Dermis microvascular lymphatic vessel endothelial cell (primary cell): ENCODE measurements around the gene SMNDC1. TPM values are rescaled to one million over a fixed set of nuclear protein-coding genes. Genes with fewer than 3 reads are reported as not detected.
"Not testable (repeated sequence)": the region's sequence is repeated elsewhere in the genome, so short reads cannot be mapped to it uniquely, and the experiment has no call there.

Experiments
- DNase-seq, 2 donors: peaks; one replicate each; pipeline versions ENCODE4 v3.0.0 to v3.0.0-alpha.2; 2010; ENCODE audit warnings: low read depth in 2 of 2
- total RNA-seq: library from RNA; depleted of rRNA; stranded (reverse); fragments of >200 nt; gene quantifications from 2 replicates; pipeline ENCODE4 v1.2.1, GENCODE V29; 2014

The SMNDC1 gene
- total RNA-seq = 5.5 and 6.8 TPM in 2 replicates

GRCh38 chr10:110304780-110305421 is at the start of gene SMNDC1:
TSS of gene SMNDC1 (minus strand) at chr10:110304920. CDS start at chr10:110303587, 1,333 bp downstream.
- peak; percentile 98 for DNase-seq

DNA sequence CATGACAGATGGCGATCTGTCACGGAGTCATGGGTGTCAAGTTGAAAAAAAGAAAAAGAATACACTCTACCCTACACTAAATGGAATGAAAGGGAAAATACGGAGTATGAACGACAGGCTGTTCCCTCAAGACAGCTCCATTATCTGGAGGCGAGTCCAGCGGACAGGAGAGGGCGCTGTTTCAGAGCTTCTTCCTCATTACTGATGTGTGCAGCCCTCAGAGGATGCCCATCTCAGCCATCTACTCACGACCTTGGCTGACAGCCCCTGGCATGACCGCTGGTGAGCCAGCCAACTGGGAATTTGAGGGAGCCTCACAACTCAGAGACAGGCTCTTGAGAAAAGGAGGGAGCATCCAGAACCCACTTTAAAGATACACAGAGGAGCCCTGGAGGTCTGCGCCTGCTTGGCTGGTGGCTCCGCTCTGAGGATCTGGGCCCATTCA is 49.6 kb upstream of the SMNDC1 start:
- DNase-seq = peak; percentile 63 to 87

GRCh38 chr10:110353244-110354119 is 48.8 kb upstream of the SMNDC1 start:
- DNase-seq = peak in 1 of 2 donors; percentile 77

DNA sequence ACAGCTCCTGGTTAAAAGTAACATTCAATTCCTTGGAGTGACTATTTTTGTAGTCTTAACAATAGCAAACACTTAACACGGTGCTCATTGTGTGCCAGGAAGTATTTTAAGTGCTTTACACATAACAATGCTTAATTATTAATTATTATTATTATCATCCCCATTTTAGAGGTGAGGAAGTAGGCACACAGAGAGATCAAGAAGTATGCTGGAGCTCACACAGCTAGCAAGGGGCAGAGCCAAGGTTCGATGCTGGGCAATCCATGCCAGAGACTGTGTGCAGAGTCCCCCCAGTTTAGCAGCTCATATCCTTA is 48.2 kb upstream of the SMNDC1 start:
- DNase-seq = no peak

DNA sequence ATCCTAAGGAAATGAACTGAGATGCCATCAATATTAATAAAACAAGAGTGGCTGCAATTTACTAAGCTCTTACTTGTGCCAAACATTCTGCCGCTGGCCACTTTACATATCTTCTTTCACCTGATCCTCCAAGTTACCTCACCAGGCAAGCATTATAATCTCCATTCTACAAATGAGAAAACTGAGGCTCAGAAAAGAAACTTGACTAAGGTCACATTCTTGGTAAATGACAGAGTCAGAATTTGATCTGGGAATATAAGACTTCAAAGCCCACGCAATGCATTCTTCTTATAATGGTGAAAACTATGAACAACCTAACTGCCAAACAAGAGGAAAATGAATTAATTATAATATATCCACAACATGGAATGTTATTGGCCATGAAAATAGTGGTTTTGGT is 46.1 kb upstream of the SMNDC1 start:
- DNase-seq = no peak

DNA sequence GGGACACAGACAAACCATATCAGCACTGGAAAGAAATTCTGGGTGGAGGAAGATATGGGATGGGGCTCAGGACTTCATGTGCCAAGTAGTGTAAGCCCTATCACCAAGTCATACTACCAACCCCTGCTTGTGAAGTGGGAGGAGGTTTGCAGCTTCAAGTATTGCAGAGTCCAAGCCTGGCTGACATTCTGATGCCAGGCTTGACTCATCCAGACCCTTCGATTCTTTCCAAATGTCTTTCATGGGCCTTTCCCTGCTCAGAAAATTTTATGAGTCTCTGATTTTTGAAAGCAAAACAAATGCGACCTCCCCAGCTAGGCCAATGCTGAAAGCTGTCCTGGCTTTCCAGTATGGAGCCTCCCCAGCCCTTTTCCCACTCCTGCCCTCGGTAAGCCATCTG is 45.1 kb upstream of the SMNDC1 start:
- no peak for DNase-seq

GRCh38 chr10:110349386-110349785 is 44.7 kb upstream of the SMNDC1 start:
- DNase-seq = no peak

GRCh38 chr10:110348336-110348735 is 43.6 kb upstream of the SMNDC1 start:
- no peak for DNase-seq

GRCh38 chr10:110346914-110347313 is 42.2 kb upstream of the SMNDC1 start:
- no peak for DNase-seq

- no peak for DNase-seq
These were observed 40.6 kb upstream of the SMNDC1 start for GRCh38 chr10:110345286-110345685.

- no peak for DNase-seq
These were observed 39.9 kb upstream of the SMNDC1 start for GRCh38 chr10:110344622-110345021.

- no peak for DNase-seq
These were observed 39.2 kb upstream of the SMNDC1 start for GRCh38 chr10:110343947-110344346.

- no peak for DNase-seq
These were observed 36.1 kb upstream of the SMNDC1 start for GRCh38 chr10:110340816-110341215.

GRCh38 chr10:110340122-110340521 is 35.4 kb upstream of the SMNDC1 start:
- no peak for DNase-seq

DNA sequence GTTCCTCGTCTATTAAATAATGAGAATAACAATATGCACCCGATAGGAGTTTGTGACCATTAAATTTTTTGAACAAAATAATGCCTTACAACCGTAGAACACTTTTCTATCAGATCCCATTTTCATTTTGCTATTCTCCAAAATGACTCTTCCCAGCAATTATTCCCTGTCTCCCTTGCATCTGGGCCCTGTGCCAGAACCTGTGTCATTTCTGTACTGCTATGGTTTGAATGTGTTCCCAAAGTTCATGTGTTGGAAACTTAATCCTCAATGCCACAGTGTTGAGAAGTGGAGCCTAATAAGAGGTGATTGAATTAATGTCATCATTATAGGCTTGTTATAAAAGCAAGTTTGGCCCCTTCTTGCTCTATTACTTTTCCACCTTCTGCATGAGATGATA is 33.2 kb upstream of the SMNDC1 start:
- DNase-seq = peak; percentile 38 to 45

DNA sequence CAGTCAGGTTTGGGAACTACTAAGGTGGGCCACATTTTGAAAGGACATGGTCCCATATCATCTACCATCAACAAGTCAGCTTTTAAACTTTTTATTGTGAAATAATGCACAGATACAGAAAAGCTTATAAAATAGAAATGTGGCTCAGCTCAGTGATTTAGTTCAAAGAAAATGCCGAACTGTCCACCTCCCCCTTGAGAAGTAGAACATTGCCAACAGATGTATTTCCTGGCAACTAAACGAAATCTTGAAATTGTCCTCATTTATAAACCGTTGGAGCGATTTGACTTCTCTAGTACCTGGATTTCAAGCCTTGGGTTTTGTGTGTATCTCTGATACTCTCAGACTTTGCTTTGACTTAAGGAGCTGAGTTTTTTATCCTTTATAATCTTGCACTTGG is 32.7 kb upstream of the SMNDC1 start:
- no peak for DNase-seq

- peak in 1 of 2 donors; percentile 62 for DNase-seq
These were observed 31.5 kb upstream of the SMNDC1 start for GRCh38 chr10:110336111-110336721.

DNA sequence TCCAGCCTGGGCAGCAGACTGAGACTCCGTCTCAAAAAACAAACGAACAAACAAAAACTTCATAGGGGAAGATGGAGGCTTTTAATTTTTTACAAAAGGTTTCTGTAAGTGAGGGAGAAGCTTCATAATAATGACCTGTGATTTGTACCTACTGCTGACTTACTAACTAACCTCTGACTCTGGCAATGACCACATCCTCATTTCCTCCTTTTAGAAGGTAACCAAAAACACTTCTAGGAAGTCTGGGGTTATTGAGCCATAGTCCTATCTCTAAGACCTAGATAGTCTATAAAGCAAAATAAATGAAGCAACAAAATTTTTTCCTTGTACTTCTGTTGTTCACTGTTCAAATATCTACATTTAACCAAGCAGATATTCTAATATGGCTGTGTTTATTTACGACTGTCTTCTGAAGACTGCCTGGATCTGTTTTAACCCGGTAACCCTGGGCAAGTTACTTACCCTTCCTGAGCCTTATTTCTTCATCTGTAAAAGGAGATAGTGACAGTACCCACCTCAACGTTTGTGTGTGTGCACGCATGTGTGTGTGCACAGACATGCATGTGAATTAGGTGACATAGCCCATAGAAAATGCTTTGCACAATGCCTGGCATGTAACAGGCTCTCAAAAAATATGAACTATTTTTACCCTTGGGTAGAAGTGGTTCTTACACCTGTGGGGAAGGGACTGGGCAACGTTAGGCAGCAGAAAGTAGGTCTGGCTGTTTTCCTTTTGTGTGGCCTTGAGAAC is 30.8 kb upstream of the SMNDC1 start:
- no peak for DNase-seq

DNA sequence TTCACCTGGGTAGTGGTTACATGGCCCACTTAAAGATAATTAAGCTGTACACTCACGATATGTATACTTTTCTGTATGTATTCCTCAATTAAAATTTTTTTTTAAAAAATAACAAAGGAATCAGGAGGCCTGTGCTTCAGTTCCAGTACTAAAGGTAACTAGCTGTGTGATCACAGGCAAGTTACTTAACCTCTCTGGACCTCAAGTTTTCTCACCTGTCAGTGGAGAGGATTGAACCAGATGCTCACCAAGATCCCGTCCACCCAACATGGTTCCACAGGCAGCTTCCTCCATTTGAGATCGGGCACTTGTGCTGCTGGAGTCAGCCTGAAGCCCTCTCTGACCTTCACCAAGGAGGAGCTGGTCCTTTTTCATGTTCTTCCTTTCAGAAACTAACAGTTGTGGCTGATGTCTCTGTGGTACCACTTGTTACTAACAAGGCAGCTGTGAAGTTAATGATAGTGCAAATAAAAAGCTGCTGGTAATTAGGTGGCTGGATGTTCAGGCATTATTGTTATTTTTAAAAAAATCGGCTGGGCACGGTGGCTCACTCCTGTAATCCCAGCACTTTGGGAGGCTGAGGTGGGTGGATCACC is 29.4 kb upstream of the SMNDC1 start:
- no peak for DNase-seq

DNA sequence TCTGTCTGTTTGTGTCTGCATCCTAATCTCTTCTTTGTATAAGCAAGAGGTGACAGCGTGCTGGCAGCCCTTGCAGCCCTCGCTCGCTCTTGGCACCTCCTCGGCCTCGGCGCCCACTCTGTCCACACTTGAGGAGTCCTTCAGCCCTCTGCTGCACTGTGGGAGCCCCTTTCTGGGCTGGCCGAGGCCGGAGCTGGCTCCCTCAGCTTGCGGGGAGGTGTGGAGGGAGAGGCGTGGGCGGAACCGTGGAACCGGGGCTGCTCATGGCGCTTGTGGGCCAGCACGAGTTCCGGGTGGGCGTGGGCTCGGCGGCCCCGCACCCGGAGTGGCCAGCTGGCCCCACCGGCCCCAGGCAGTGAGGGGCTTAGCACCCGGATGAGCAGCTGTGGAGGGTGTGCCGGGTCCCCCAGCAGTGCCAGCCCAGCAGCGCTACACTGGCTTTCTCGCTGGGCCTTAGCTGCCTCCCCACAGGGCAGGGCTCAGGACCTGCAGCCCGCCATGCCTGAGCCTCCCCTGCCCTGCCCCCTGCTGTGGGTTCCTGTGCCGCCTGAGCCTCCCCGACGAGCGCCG is 26.6 kb upstream of the SMNDC1 start:
- not testable (repeated sequence) for DNase-seq

DNA sequence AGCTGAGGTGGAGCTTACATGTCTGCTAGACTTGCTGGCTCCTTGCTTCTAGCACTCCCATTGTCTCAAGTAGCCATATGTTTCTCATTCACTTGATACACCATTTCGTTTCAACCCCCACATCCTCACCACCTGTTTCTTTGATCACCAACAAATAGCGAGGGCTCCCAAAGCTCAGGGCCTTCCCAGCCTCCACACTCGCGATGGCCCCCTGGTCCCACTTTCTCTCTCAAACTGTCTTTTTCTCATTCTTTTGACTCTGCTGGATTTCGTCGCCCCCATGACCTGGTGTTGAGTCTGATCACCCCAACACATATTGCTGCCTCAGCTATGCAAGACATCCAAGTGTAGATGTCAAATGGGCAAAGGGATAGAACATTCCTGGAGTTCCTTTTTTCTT is 26.0 kb upstream of the SMNDC1 start:
- DNase-seq = no peak
